Omental fat pad (tissue), 4 donors: ENCODE measurements around the gene ISCU. TPM values are rescaled to one million over a fixed set of nuclear protein-coding genes. Genes with fewer than 3 reads are reported as not detected.
"Not testable (repeated sequence)": the region's sequence is repeated elsewhere in the genome, so short reads cannot be mapped to it uniquely, and the experiment has no call there.

Experiments
- ATAC-seq: fragments of 150-250 bp; one replicate; pipeline ENCODE4 v1.9.1; 2016; ENCODE audit warnings: mild to moderate bottlenecking, moderate library complexity; ENCODE audit not compliant: low FRiP score
- DNase-seq: peaks from one replicate; pipeline ENCODE4 v3.0.0-alpha.2; 2019; ENCODE audit warnings: low spot score
- total RNA-seq, 4 donors: library from RNA; depleted of rRNA; stranded (reverse); fragments of >200 nt; gene quantifications; one replicate each; pipeline ENCODE4 v1.1.0, GENCODE V29; 2016
- TF ChIP-seq, protein P1 (sequence below), 3 donors: fragments of 450-650 bp; IDR thresholded peaks; one replicate each; pipeline ENCODE4 v1.5.1; 2016 to 2017; ENCODE audit warnings: antibody characterized with exemption in 3 of 3, mild to moderate bottlenecking in 3 of 3, moderate library complexity in 2 of 3

The ISCU gene
- total RNA-seq, 4 donors from 2014 or later: 148 to 260 (median 187) TPM

DNA sequence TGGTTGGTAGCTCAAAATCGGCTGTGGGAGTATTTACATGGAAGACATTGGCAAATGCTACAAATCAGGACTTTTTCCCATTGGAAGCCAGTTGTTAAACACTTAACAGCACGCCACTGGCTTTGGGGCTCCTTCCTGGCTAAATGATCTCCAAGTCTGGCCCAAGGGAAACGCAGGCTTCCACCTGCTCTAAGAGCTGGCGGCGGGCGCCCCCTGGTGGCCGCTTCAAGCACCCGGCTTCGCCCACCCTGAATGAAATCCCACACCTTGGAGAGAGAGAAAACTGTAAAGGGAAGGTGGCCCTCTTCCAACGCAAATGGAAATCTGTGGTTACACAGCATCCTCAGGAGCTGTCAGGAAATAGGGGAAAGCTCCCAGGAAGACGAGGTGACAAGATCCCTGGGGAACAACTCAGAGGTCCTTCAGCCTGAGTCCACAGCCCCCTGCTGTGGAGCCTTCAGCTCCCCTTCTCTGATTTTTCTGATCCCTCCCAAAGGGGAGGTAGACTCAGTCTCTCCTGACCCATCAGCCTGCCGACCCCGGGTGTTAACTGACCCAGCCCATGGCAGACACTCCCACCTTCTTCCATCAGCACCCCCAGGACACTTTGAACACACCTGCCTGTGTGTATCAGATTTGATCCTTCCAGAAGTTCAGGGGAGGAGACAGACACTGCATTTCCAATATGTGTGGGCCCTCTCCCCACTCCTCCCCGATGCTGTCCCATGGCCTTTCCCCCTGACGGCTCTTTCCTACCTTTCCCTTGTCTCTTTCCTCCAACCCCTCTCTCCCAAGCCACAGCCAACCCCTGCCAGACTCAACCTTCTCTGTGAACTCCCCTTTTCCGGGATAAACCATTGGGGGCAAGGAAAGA lies 55.9 kb downstream of the ISCU start:
- DNase-seq (peak; percentile 58), ATAC-seq (peak; percentile 74)
- TF ChIP-seq, protein P1, sequence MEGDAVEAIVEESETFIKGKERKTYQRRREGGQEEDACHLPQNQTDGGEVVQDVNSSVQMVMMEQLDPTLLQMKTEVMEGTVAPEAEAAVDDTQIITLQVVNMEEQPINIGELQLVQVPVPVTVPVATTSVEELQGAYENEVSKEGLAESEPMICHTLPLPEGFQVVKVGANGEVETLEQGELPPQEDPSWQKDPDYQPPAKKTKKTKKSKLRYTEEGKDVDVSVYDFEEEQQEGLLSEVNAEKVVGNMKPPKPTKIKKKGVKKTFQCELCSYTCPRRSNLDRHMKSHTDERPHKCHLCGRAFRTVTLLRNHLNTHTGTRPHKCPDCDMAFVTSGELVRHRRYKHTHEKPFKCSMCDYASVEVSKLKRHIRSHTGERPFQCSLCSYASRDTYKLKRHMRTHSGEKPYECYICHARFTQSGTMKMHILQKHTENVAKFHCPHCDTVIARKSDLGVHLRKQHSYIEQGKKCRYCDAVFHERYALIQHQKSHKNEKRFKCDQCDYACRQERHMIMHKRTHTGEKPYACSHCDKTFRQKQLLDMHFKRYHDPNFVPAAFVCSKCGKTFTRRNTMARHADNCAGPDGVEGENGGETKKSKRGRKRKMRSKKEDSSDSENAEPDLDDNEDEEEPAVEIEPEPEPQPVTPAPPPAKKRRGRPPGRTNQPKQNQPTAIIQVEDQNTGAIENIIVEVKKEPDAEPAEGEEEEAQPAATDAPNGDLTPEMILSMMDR (IDR thresholded peaks at IDR 0.05): peak in 2 of 3 donors; percentile 57 to 96

- DNase-seq, ATAC-seq: not testable (repeated sequence)
These were observed 56.5 kb downstream of the ISCU start for GRCh38 chr12:108618953-108619274.

Other genes with a start within 250 kb of the ISCU start
- gene CMKLR1, start 223.3 kb upstream of the ISCU start, total RNA-seq: 10 to 100 TPM; 20.7 to 28.1 (median 23.1) TPM
- 10 to 100 TPM in 1 of 4 donors, 1 to 10 TPM in 3; 6.6 to 10.6 (median 9.5) TPM for gene FICD, start 47.3 kb upstream of the ISCU start, total RNA-seq
- 10 to 100 TPM; 37.7 to 87.8 (median 60.4) TPM for gene SART3, start 1.4 kb upstream of the ISCU start, total RNA-seq
- 10 to 100 TPM in 2 of 4 donors, 1 to 10 TPM in 2; 3.1 to 28.8 (median 8.8) TPM for gene TMEM119, start 35.5 kb downstream of the ISCU start, total RNA-seq
- gene SELPLG, start 71.3 kb downstream of the ISCU start, total RNA-seq: 10 to 100 TPM; 12.4 to 45.6 (median 18.3) TPM
- gene CORO1C, start 168.9 kb downstream of the ISCU start, total RNA-seq: 100 to 1,000 TPM; 100 to 273 (median 154) TPM